NCI-H1092 (cell line): Measurements from ENCODE around the gene RPL19.
"Not testable (repeated sequence)": the region's sequence is repeated elsewhere in the genome, so short reads cannot be mapped to it uniquely, and the experiment has no call there.

Source experiments
- DNase-seq: peaks from one replicate; lab custom pipeline; 2025; lab: John Stamatoyannopoulos, UW

RPL19 gene

GRCh38 chr17:39200070-39200879 is at the start of gene RPL19:
Gene RPL19, plus strand, starts transcription at chr17:39200283. Its CDS starts 62 bp downstream, at chr17:39200345.
- DNase-seq: peak; percentile 76

GRCh38 chr17:39150795-39151149 is 49.3 kb upstream of the RPL19 start:
- no peak for DNase-seq

GRCh38 chr17:39151150-39151942 is 48.7 kb upstream of the RPL19 start, which contains the start of gene PLXDC1:
Gene PLXDC1, minus strand, starts transcription at chr17:39151637. Its CDS starts 200 bp downstream, at chr17:39151437.
- DNase-seq: no peak

GRCh38 chr17:39151943-39152818 is 47.9 kb upstream of the RPL19 start:
- DNase-seq: no peak

- DNase-seq: peak; percentile 80
Observed at GRCh38 chr17:39153599-39154051, 46.5 kb upstream of the RPL19 start.

GRCh38 chr17:39155654-39156053 is 44.4 kb upstream of the RPL19 start:
- DNase-seq: no peak

GRCh38 chr17:39156491-39156890 is 43.6 kb upstream of the RPL19 start:
- DNase-seq: no peak

- DNase-seq: no peak
Observed at GRCh38 chr17:39158623-39159022, 41.5 kb upstream of the RPL19 start.

GRCh38 chr17:39161962-39162361 is 38.1 kb upstream of the RPL19 start:
- no peak for DNase-seq

GRCh38 chr17:39164675-39165143 is 35.4 kb upstream of the RPL19 start:
- DNase-seq: no peak

- DNase-seq: no peak
Observed at GRCh38 chr17:39165178-39165840, 34.8 kb upstream of the RPL19 start.

- no peak for DNase-seq
Observed at GRCh38 chr17:39165841-39166349, 34.2 kb upstream of the RPL19 start, which contains the start of gene ARL5C. Gene ARL5C, minus strand, starts transcription at chr17:39166161. Its CDS starts 401 bp downstream, at chr17:39165760.

- DNase-seq: no peak
Observed at GRCh38 chr17:39166437-39167335, 33.4 kb upstream of the RPL19 start.

GRCh38 chr17:39167476-39167875 is 32.6 kb upstream of the RPL19 start:
- no peak for DNase-seq

GRCh38 chr17:39168503-39168902 is 31.6 kb upstream of the RPL19 start:
- not testable (repeated sequence) for DNase-seq

GRCh38 chr17:39169101-39169500 is 31.0 kb upstream of the RPL19 start:
- no peak for DNase-seq

- no peak for DNase-seq
Observed at GRCh38 chr17:39169518-39169917, 30.6 kb upstream of the RPL19 start.

- DNase-seq: no peak
Observed at GRCh38 chr17:39170109-39170508, 30.0 kb upstream of the RPL19 start.

- no peak for DNase-seq
Observed at GRCh38 chr17:39170558-39170957, 29.5 kb upstream of the RPL19 start.

GRCh38 chr17:39171933-39172332 is 28.1 kb upstream of the RPL19 start:
- no peak for DNase-seq
